ENCODE measurements around the gene SLC27A6. TPM values are rescaled to one million over a fixed set of nuclear protein-coding genes. Genes with fewer than 3 reads are reported as not detected.
"Not testable (repeated sequence)": the region's sequence is repeated elsewhere in the genome, so short reads cannot be mapped to it uniquely, and the experiment has no call there.

Gene SLC27A6
- total RNA-seq, 1 donor from 2014 or later = 0.15 TPM

DNA sequence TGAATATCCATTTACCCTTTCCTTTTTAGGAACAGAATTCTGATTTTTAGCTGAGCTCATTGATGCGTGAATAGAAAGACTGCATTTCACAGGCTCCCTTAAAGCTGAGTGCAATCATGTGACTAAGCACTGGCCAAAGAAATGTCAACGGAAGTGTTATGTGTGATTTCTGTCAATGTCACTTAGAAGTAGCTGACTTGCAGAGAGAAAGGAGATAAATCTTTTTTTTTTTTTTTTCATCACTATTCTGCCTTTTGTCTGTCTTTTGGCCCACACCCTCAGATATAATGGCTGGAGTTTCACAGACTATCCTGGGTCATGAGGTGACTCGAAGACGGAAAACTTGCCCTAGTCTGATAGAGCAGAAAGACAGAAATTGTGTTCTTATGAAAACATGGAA is 39.3 kb upstream of the SLC27A6 start:
- ATAC-seq (no peak), DNase-seq (no peak)
- intact Hi-C loops (cut with DNase I) = no loop called here

GRCh38 chr5:128927644-128928043 is 37.6 kb upstream of the SLC27A6 start:
- H3K4me1 ChIP-seq = no peaks in the 10 kb centered on the region
- no peak overlapping the region for H3K27ac ChIP-seq
- intact Hi-C loops (cut with DNase I) = no loop called here
- no peak for TF ChIP-seq CTCF (IDR thresholded peaks at IDR 0.05)
- H3K36me3 ChIP-seq = no peaks in the 10 kb centered on the region
- H3K27me3 ChIP-seq (ENCODE audit: low read depth) = no peaks in the 10 kb centered on the region
- H3K4me3 ChIP-seq = no peak overlapping the region
- ATAC-seq = no peak
- H3K9me3 ChIP-seq = no peaks in the 10 kb centered on the region
- no peak for DNase-seq

More for the DNA sequence above, 39.3 kb upstream of the SLC27A6 start:
- no peaks in the 10 kb centered on the region for H3K36me3 ChIP-seq
- no peak overlapping the region for H3K4me3 ChIP-seq
- H3K4me1 ChIP-seq = no peaks in the 10 kb centered on the region
- TF ChIP-seq CTCF (IDR thresholded peaks at IDR 0.05) = no peak
- no peaks in the 10 kb centered on the region for H3K9me3 ChIP-seq
- no peaks in the 10 kb centered on the region for H3K27me3 ChIP-seq (ENCODE audit: low read depth)
- no peak overlapping the region for H3K27ac ChIP-seq

DNA sequence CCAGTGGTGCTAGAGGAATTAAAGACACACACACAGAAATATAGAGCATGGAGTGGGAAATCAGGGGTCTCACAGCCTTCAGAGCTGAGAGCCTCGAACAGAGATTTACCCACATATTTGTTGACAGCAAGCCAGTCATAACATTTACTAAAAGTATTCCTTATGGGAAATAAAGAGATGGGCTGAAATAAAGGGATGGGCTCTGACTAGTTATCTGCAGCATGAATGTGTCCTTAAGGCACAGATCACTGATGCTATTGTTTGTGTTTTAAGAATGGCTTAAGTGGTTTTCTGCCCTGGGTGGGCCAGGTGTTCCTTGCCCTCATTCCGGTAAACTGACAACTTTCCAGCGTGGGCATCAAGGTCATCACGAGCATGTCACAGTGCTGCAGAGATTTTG is 33.1 kb upstream of the SLC27A6 start:
- ATAC-seq; H3K4me1 ChIP-seq; H3K36me3 ChIP-seq; H3K9me3 ChIP-seq; H3K4me3 ChIP-seq; intact Hi-C loops (cut with DNase I); H3K27me3 ChIP-seq (ENCODE audit: low read depth); DNase-seq; H3K27ac ChIP-seq: not testable (repeated sequence)

- not testable (repeated sequence) for H3K36me3 ChIP-seq
Measured at GRCh38 chr5:128943100-128943499, 22.2 kb upstream of the SLC27A6 start.

DNA sequence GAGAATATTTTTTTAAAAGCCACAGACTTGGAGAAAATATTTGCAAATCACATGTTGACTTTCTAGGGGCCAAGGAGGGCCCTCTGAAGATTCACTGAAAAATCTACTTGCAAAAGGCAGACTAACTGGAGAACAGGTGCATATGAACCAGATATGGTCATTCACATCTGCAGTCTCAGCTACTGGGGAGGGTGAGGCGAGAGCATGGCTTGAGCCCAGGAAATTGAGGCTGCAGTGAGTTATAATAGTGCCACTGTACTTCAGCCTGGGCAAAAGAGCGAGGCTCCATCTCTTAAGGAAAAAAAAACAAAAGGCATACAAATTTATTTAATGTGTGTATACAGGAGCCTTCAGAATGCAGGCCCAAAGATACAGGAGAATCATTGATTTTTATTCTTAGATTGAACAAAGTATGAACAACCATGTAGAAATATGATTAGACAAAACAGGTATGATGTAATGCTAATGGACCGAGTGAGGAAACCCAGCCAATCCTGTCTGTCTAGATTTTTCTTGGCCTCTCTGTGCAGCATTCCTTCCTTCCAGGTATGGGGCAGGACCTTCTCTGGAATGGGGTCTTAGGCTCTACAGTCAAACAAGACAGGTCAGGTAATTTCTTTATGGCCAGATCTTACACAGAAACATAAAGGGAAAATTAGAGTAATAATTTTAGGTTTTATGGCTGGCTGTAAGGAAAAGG is 15.3 kb upstream of the SLC27A6 start:
- no peak for DNase-seq
- no peaks in the 10 kb centered on the region for H3K4me1 ChIP-seq
- H3K36me3 ChIP-seq = no peaks in the 10 kb centered on the region
- no peaks in the 10 kb centered on the region for H3K27me3 ChIP-seq (ENCODE audit: low read depth)
- no peak for TF ChIP-seq CTCF (IDR thresholded peaks at IDR 0.05)
- H3K27ac ChIP-seq = no peak overlapping the region
- no peaks in the 10 kb centered on the region for H3K9me3 ChIP-seq
- intact Hi-C loops (cut with DNase I) = no loop called here
- no peak overlapping the region for H3K4me3 ChIP-seq
- ATAC-seq = no peak

More at GRCh38 chr5:128943100-128943499, 22.2 kb upstream of the SLC27A6 start:
- H3K27me3 ChIP-seq (ENCODE audit: low read depth); H3K4me3 ChIP-seq; H3K4me1 ChIP-seq; intact Hi-C loops (cut with DNase I); H3K27ac ChIP-seq; H3K9me3 ChIP-seq; DNase-seq; ATAC-seq: not testable (repeated sequence)

- H3K9me3 ChIP-seq; H3K4me3 ChIP-seq; DNase-seq; H3K36me3 ChIP-seq; intact Hi-C loops (cut with DNase I); H3K4me1 ChIP-seq; ATAC-seq; H3K27ac ChIP-seq; H3K27me3 ChIP-seq (ENCODE audit: low read depth): not testable (repeated sequence)
Measured at GRCh38 chr5:128951301-128951700, 14.0 kb upstream of the SLC27A6 start.

DNA sequence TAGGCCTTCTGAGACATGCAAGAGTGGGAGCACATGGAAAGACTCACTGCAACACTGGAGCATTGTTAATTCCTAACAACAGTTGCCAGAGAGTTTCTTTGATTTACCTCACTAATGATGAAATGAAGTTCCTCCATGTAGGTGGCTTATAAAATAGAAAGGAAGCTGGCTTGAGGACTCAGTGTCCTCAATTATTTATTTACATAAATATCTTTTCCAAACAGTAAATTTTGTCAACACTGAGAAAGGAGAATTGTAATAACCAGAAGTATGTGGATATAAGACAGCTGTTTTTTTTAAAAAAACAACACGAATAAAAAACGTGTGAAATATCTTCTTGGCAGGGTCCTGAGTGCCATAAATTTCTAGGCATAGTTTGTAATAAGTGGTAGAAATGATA is 9.1 kb upstream of the SLC27A6 start:
- ATAC-seq (no peak), DNase-seq (no peak)
- Histone ChIP-seq H3K27me3 (ENCODE audit: low read depth) (no peaks in the 10 kb centered on the region), H3K27ac (no peak overlapping the region), H3K4me3 (no peak overlapping the region), H3K9me3 (no peaks in the 10 kb centered on the region), H3K36me3 (no peaks in the 10 kb centered on the region), H3K4me1 (no peaks in the 10 kb centered on the region)
- TF ChIP-seq CTCF (IDR thresholded peaks at IDR 0.05) = no peak
- intact Hi-C loops (cut with DNase I) = no loop called here
